Transverse colon (tissue), 4 donors: ENCODE data around the gene RPL35. TPM values are rescaled to one million over a fixed set of nuclear protein-coding genes. Genes with fewer than 3 reads are reported as not detected.
"Not testable (repeated sequence)": the region's sequence is repeated elsewhere in the genome, so short reads cannot be mapped to it uniquely, and the experiment has no call there.

Source experiments
- DNase-seq: peaks from one replicate; pipeline ENCODE4 v3.0.0-alpha.2; 2019
- H3K27ac ChIP-seq, 4 donors: fragments of 200-600 bp; sonication (generic); 2 replicates each; pipeline ENCODE4 v1.5.1; 2016 to 2018; ENCODE audit warnings: inconsistent platforms in 4 of 4
- H3K27me3 ChIP-seq: fragments of 200-600 bp; sonication (generic); 2 replicates; pipeline ENCODE4 v1.5.1; 2017; ENCODE audit warnings: inconsistent platforms
- H3K36me3 ChIP-seq, 4 donors: fragments of 200-600 bp; sonication (generic); 2 replicates each; pipeline ENCODE4 v1.5.1; 2017 to 2019; ENCODE audit warnings: inconsistent platforms in 4 of 4
- H3K4me1 ChIP-seq, 4 donors: fragments of 200-600 bp; sonication (generic); 2 replicates each; pipeline ENCODE4 v1.5.1; 2017 to 2020; ENCODE audit warnings: inconsistent platforms in 4 of 4
- H3K4me3 ChIP-seq, 4 donors: fragments of 200-600 bp; sonication (generic); 1 replicate in 1 of 4; 2 replicates in 3 of 4; pipeline versions ENCODE4 v1.5.1 to v1.6.1; 2017 to 2019; ENCODE audit warnings: inconsistent platforms in 4 of 4
- H3K9me3 ChIP-seq, 2 donors: fragments of 200-600 bp; sonication (generic); 2 replicates each; pipeline ENCODE4 v1.5.1; 2017 to 2019; ENCODE audit warnings: inconsistent platforms in 2 of 2
- EP300 ChIP-seq: sonication (generic); formaldehyde crosslinking; IDR thresholded peaks from one replicate; pipeline ENCODE4 v1.6.1; 2017; ENCODE audit warnings: antibody characterized with exemption, low read depth
- POLR2A ChIP-seq: fragments of 450-650 bp; IDR thresholded peaks from one replicate; pipeline ENCODE4 v1.6.1; 2016; ENCODE audit warnings: antibody characterized with exemption, mild to moderate bottlenecking, moderate library complexity
- POLR2AphosphoS5 ChIP-seq, 3 donors: sonication (generic); formaldehyde crosslinking; IDR thresholded peaks; one replicate each; pipeline ENCODE4 v1.6.1; 2016; ENCODE audit warnings: antibody characterized with exemption in 3 of 3
- WGBS, 2 donors: methylation state at CpG; one replicate each; pipeline ENCODE4 v1.1.5; 2018; ENCODE audit warnings: low coverage in 1 of 2; 5-methylcytosine and 5-hydroxymethylcytosine counted together
- in situ Hi-C, 4 donors: fragments of 200-750 bp; cut with MboI; loops; one replicate each; pipeline versions ENCODE4 v1.15.0 to v1.15.1; 2017; ENCODE audit warnings: low sequenced_read_pairs in 3 of 4, low pct_ligation_motif_present in 1 of 4, low pct_unique_long_range_greater_than_20kb in 1 of 4
- intact Hi-C: fragments of 100-400 bp; cut with DNase I; formaldehyde crosslinking; loops from one replicate; pipeline ENCODE4 v1.15.1; 2023; ENCODE audit warnings: low total_unique reads
- total RNA-seq, 4 donors: library from RNA; depleted of rRNA; stranded (reverse); fragments of >200 nt; gene quantifications; one replicate each; pipeline ENCODE4 v1.1.0, GENCODE V29; 2016
- TF ChIP-seq, protein P1 (sequence below), 5 experiments: fragments of 200-600 bp in 3 of 5; fragments of 450-650 bp in 2 of 5; sonication (generic) in 3 of 5; IDR thresholded peaks; 1 replicate in 2 of 5; 2 replicates in 3 of 5; pipeline ENCODE4 v1.5.1; 2016 to 2017; ENCODE audit warnings: antibody characterized with exemption in 5 of 5, inconsistent platforms in 3 of 5, mild to moderate bottlenecking in 2 of 5, moderate library complexity in 1 of 5

The RPL35 gene
- total RNA-seq, 4 donors from 2014 or later: 498 to 3,953 (median 1,382) TPM

DNA sequence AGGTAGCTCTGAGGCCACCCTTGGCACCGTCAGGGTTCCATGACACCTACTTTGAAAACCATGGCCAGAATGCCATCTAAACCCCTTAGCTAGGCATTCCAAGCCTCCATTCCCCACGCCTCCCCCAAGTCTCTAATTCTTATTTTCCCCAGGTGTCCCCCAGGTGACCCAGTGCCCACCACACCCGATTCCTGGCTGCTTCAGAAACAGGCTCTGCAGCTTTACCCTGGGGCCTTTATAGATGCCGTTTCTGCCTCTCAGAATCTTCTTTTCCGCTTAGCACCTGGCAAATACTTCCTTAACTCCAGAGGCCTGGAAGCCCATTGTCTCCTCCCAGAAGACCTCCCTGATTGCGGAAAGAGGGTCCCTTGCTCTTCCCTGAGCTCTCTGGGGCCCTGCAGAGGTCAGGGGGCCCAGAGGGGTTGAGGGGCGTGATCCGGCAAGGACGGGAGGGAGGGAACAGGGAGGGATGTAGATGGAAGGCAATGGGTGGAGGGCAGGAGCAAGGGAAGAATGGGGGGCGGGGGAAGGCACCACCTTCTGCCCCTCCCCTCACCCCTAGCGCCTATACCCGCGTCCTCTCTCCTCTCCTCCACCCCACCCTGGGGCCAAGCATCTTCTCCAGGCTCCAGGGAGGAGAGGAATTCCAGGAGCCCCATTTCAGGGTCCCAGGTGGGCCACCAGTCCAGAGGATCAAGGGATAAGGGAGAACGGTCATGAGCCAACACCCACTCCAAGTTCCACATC lies 20.5 kb downstream of the RPL35 start:
- in situ Hi-C loops: no loop called here
- no peaks in the 10 kb centered on the region for H3K4me1 ChIP-seq
- no peak for DNase-seq
- no peaks in the 10 kb centered on the region for H3K9me3 ChIP-seq
- H3K27me3 ChIP-seq: no peaks in the 10 kb centered on the region
- no peak overlapping the region for H3K27ac ChIP-seq
- no peak for TF ChIP-seq EP300
- TF ChIP-seq POLR2A: no peak
- TF ChIP-seq, protein P1, sequence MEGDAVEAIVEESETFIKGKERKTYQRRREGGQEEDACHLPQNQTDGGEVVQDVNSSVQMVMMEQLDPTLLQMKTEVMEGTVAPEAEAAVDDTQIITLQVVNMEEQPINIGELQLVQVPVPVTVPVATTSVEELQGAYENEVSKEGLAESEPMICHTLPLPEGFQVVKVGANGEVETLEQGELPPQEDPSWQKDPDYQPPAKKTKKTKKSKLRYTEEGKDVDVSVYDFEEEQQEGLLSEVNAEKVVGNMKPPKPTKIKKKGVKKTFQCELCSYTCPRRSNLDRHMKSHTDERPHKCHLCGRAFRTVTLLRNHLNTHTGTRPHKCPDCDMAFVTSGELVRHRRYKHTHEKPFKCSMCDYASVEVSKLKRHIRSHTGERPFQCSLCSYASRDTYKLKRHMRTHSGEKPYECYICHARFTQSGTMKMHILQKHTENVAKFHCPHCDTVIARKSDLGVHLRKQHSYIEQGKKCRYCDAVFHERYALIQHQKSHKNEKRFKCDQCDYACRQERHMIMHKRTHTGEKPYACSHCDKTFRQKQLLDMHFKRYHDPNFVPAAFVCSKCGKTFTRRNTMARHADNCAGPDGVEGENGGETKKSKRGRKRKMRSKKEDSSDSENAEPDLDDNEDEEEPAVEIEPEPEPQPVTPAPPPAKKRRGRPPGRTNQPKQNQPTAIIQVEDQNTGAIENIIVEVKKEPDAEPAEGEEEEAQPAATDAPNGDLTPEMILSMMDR (IDR thresholded peaks at IDR 0.05): no peak
- TF ChIP-seq POLR2AphosphoS5 (IDR thresholded peaks at IDR 0.05): no peak
- no peak overlapping the region for H3K4me3 ChIP-seq
- H3K36me3 ChIP-seq: no peaks in the 10 kb centered on the region
- WGBS, 2 donors: 63 to 76% methylated on average over 6 to 14 of the region's 14 CpGs
- intact Hi-C loops: no loop called here

DNA sequence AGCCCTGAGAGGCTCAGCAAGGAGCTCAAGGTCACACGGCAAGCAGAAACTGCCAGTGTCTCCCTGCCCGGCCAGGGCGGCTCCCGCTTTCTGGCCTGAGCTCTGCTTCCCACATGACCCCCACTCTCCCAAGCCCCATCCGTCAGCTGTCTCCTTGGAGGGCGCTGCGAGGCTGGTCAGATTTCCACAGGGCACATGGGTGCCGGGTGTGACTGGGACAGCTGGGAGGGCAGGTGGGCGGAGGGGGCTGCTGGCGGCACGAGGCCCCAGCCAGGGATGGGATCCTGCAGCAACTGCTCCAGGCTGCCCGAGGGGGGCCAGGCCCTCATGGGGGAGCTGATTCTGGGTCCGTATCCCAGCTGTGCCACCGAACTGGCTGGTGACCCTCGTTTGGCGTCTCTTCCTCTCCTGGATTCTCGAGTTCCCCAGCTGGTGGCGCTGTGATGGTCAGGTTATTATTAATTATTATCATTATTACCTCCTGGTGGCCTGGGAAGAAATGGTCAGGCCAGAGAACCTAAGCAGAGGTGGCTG lies 21.4 kb downstream of the RPL35 start:
- Histone ChIP-seq H3K27me3 (no peaks in the 10 kb centered on the region), H3K4me1 (peaks cover under 1 to 2% (median 1%) of the 10 kb centered on the region in 4 donors), H3K4me3 (no peak overlapping the region), H3K27ac (no peak overlapping the region), H3K9me3 (no peaks in the 10 kb centered on the region), H3K36me3 (no peaks in the 10 kb centered on the region)
- intact Hi-C loops: no loop called here
- TF ChIP-seq, protein P1 (IDR thresholded peaks at IDR 0.05): no peak
- TF ChIP-seq POLR2A: no peak
- no peak for TF ChIP-seq EP300
- no peak for TF ChIP-seq POLR2AphosphoS5 (IDR thresholded peaks at IDR 0.05)
- in situ Hi-C loops: no loop called here
- WGBS, 2 donors: 77% methylated on average over 11 of the region's 18 CpGs; no CpG with 5 or more reads in 1 of the 2 donors
- no peak for DNase-seq

DNA sequence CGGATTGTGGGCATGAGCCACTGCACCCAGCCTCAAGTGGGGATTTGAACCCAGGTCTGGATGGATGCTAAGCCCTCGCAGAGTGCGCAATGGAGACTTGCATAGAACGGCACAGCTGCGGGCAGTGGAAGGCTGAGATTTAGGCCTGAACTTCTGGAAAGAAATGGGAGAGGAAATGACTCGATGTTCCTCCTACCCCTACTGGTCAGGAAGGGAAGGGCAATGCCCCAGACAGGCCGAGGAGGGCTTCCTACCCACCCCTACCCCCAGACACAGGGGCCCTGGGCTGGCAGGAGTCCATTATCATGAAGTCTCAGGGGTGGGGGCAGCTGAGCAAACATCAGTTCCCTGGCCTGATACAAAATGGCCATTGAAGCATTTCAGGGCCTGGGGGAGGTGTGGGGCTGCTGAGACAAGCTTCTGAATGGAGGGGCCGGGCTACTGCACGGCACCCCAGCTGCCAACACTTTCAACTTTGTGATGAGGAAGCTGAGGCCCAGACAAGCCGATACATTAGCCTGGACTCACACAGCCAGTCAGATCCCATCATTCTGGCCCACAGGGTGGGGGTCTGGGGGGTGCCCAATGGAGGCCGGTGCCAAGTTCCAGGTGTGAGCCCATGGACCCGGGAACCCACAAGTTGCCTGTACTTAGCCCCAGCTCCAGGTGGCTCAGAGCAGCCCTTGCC lies 22.0 kb downstream of the RPL35 start:
- DNase-seq: no peak
- H3K27ac ChIP-seq: no peak overlapping the region
- peaks cover 7 to 8% (median 8%) of the 10 kb centered on the region in 4 donors for H3K4me1 ChIP-seq
- no peak overlapping the region for H3K4me3 ChIP-seq
- no peaks in the 10 kb centered on the region for H3K36me3 ChIP-seq
- TF ChIP-seq, protein P1 (IDR thresholded peaks at IDR 0.05): peak in 4 of 5 experiments; percentile 23 to 47 (median 37)
- TF ChIP-seq EP300 (no peak), POLR2A (no peak), POLR2AphosphoS5 (IDR thresholded peaks at IDR 0.05) (no peak)
- WGBS, 2 donors: 64% methylated on average over 11 of the region's 12 CpGs; no CpG with 5 or more reads in 1 of the 2 donors
- no peaks in the 10 kb centered on the region for H3K27me3 ChIP-seq
- H3K9me3 ChIP-seq: no peaks in the 10 kb centered on the region
- in situ Hi-C loops: no loop called here
- intact Hi-C loops: no loop called here

DNA sequence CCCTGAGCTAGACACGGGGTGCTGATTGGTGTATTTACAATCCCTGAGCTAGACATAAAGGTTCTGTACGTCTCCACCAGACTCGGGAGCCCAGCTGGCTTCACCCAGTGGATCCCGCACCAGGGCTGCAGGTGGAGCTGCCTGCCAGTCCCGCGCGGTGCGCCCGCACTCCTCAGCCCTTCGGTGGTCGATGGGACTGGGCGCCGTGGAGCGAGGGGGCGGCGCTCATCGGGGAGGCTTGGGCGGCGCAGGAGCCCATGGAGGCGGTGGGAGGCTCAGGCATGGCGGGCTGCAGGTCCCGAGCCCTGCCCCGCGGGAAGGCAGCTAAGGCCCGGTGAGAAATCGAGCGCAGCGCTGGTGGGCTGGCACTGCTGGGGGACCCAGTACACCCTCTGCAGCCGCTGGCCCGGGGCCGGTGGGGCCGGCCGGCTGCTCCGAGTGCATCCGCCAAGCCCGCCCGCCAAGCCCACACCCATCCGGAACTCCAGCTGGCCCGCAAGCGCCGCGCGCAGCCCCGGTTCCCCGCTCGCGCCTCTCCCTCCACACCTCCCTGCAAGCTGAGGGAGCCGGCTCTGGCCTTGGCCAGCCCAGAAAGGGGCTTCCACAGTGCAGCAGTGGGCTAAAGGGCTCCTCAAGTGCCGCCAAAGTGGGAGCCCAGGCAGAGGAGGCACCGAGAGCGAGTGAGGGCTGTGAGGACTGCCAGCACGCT lies 23.0 kb downstream of the RPL35 start:
- DNase-seq, H3K9me3 ChIP-seq, H3K27ac ChIP-seq, in situ Hi-C loops, intact Hi-C loops, H3K36me3 ChIP-seq, H3K27me3 ChIP-seq: not testable (repeated sequence)
- Histone ChIP-seq H3K4me3 (peak overlapping the region in 2 of 4 donors; percentile 15 to 22), H3K4me1 (peaks cover 9 to 13% (median 12%) of the 10 kb centered on the region in 4 donors)
- 64% methylated on average over 13 of the region's 52 CpGs; no CpG with 5 or more reads in 1 of the 2 donors for WGBS, 2 donors

DNA sequence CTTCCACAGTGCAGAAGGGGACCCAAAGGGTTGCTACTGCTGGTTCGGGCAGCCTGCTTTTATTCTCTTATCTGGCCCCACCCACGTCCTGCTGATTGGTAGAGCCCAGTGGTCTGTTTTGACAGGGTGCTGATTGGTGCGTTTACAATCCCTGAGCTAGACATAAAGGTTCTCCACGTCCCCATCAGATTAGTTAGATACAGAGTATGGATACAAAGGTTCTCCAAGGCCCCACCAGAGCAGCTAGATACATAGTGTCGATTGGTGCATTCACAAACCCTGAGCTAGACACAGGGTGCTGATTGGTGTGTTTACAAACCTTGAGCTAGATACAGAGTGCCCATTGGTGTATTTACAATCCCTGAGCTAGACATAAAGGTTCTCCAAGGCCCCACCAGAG lies 23.6 kb downstream of the RPL35 start:
- WGBS, 2 donors: 66% methylated on average over 5 of the region's 5 CpGs; no CpG with 5 or more reads in 1 of the 2 donors
- H3K4me1 ChIP-seq: peaks cover 9 to 13% (median 12%) of the 10 kb centered on the region in 4 donors
- H3K27ac ChIP-seq, intact Hi-C loops, DNase-seq, H3K9me3 ChIP-seq, H3K36me3 ChIP-seq, in situ Hi-C loops, H3K4me3 ChIP-seq, H3K27me3 ChIP-seq: not testable (repeated sequence)
